GM18505 (cell line): Measurements from ENCODE around the gene TMC3.

Source experiments
- ATAC-seq: cut with Tn5 transposase; IDR thresholded peaks from one replicate; pipeline ENCODE4 v1.9.1; 2021; ENCODE audit not compliant: unreplicated experiment
- POLR2A ChIP-seq: IDR thresholded peaks from 4 replicates; pipeline ENCODE4 v1.6.1; 2011; ENCODE audit warnings: borderline replicate concordance; ENCODE audit not compliant: insufficient read depth, insufficient read length; ENCODE audit errors: extremely low read depth

TMC3 gene

GRCh38 chr15:81299156-81299555 lies 74.9 kb downstream of the TMC3 start:
- TF ChIP-seq POLR2A: no peak
- ATAC-seq: no peak

- no peak for ATAC-seq
- no peak for TF ChIP-seq POLR2A
These were observed 75.4 kb downstream of the TMC3 start for GRCh38 chr15:81298611-81299010.

- ATAC-seq: no peak
- TF ChIP-seq POLR2A: no peak
These were observed 76.1 kb downstream of the TMC3 start for GRCh38 chr15:81297603-81298575.

GRCh38 chr15:81297147-81297572 lies 76.9 kb downstream of the TMC3 start:
- ATAC-seq: no peak
- TF ChIP-seq POLR2A: no peak

DNA sequence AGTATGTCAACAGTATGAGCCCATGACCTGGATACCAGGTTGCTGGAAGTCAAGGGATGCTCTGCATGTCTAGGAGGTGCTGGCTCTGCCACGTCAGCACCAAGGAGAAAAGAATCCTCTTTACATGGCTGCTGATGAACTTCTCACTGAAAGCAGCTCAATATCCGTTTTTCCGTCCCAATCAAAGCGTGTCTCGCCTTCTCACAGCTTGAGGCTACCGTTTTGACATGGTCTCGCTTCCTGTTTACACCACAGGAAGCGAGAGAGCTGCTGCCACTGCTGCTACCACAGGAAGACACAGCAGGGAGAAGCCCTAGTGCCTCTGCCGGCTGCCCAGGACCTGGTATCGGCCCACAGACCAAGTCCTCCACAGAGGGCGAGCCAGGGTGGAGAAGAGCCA lies 77.3 kb downstream of the TMC3 start:
- TF ChIP-seq POLR2A: peak; percentile 79

GRCh38 chr15:81296186-81296585 lies 77.8 kb downstream of the TMC3 start:
- TF ChIP-seq POLR2A: no peak

More for the DNA sequence above, 77.3 kb downstream of the TMC3 start:
- ATAC-seq: peak; percentile 29

GRCh38 chr15:81295486-81296121 lies 78.4 kb downstream of the TMC3 start:
- no peak for ATAC-seq

More at GRCh38 chr15:81296186-81296585, 77.8 kb downstream of the TMC3 start:
- ATAC-seq: no peak

GRCh38 chr15:81294516-81294880 lies 79.5 kb downstream of the TMC3 start:
- ATAC-seq: no peak
- no peak for TF ChIP-seq POLR2A

More at GRCh38 chr15:81295486-81296121, 78.4 kb downstream of the TMC3 start:
- TF ChIP-seq POLR2A: no peak

- peak; percentile 53 for TF ChIP-seq POLR2A
- peak; percentile 64 for ATAC-seq
These were observed 80.1 kb downstream of the TMC3 start for GRCh38 chr15:81293728-81294515.

DNA sequence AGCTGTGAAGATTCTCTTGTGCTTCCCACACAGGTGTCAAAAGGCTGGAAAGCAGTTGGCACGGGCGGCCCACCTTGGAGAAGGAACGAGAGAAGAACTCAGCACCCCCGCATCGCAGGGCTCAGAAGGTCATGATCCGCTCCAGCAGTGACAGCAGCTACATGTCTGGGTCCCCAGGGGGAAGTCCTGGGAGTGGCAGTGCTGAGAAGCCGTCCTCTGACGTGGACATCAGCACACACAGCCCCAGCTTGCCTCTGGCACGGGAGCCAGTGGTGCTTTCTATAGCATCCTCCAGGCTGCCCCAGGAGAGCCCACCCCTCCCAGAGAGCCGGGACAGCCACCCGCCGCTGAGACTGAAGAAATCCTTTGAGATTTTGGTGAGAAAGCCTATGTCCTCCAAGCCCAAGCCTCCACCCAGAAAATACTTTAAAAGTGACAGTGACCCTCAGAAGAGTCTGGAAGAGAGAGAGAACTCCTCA lies 81.5 kb downstream of the TMC3 start:
- peak; percentile 77 for TF ChIP-seq POLR2A
- peak; percentile 45 for ATAC-seq

DNA sequence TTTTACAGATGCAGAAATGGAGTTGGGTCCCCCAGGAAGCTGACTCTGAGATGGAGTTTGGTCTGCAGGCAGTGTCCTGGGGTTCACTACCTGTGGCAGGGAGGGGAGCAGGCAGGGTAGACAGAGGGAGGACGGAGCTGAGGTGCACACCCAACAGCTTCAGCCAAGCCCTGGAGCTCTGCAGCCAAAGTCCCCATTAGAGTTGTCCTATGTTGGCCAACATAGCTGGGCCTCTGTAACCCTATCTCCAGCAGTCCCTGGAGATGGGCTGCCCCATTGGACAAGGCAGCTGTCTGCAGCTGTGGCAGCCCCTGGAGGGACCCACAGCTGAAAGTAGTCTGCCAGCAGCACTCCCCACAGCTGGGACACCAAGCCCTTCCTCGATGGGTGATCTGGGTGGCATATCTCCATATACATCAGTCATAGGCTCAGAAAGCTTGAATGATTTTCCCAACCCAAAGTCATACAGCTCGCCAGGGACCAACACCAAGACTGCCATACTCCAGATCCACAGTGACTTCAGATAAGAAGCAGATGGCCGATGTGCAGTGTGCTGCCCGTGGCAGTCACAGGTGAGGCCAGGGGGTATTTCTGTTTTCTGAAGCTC lies 82.0 kb downstream of the TMC3 start:
- no peak for ATAC-seq
- TF ChIP-seq POLR2A: no peak

- TF ChIP-seq POLR2A: no peak
- no peak for ATAC-seq
These were observed 84.1 kb downstream of the TMC3 start for GRCh38 chr15:81289910-81290309.

DNA sequence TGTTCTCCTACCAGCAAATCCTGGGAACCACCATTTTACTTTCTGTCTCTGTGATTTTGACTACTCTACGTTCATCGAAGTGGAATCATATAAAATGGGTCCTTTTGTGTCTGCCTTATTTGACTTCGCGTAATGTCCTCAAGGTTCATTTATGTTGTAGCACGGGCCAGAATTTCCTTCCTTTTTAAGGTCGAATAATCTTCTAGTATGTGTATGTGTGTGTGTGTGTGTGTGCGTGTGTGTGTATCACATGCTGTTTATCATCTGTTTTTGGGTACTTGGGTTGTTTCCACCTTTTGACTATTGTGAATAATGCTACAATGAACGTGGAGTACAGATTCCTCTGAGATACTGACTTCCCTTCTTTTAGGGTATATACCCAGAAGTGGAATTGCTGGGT lies 85.4 kb downstream of the TMC3 start:
- TF ChIP-seq POLR2A: no peak
- ATAC-seq: no peak

DNA sequence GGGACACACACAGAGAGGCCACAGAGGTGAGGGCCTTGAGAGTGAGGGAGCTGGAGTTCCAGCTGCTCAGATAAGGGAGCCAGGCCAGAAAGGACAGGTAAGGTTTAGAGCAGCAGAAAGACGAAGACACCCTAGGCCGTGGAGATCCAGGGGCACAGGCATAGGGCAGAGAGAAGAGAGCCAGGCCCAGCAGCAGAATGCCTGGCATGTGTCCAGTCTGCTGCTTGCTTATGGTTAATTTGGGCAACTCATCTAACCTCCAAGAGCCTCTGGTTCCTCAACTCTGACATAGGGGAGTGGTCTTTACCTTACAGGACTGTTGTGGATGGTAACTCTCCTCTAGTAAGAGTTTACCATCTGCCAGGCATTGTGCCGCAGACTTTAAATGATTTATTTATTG lies 86.0 kb downstream of the TMC3 start:
- no peak for TF ChIP-seq POLR2A
- no peak for ATAC-seq
